Activated CD8-positive, alpha-beta memory T cell treated with anti-CD3 and anti-CD28 coated beads for 36 hours (primary cell): ENCODE measurements around the gene JPH3. TPM values are rescaled to one million over a fixed set of nuclear protein-coding genes. Genes with fewer than 3 reads are reported as not detected.

Experiments used
- CTCF ChIA-PET: fragments of 350-600 bp; sonication (Branson Sonifier 250); formaldehyde crosslinking; loops from one replicate; lab custom pipeline; 2021; ENCODE audit warnings: antibody characterized with exemption; lab: Charles Lee
- POLR2A ChIA-PET: fragments of 350-600 bp; sonication (Branson Sonifier 250); formaldehyde crosslinking; loops from one replicate; lab custom pipeline; 2021; ENCODE audit warnings: antibody characterized with exemption; lab: Charles Lee
- total RNA-seq, 2 experiments: library from RNA; stranded (reverse); gene quantifications; one replicate each; pipeline ENCODE4 v1.2.3, GENCODE V29; 2021

JPH3 gene
- total RNA-seq, 2 experiments from 2014 or later, result not detected

DNA sequence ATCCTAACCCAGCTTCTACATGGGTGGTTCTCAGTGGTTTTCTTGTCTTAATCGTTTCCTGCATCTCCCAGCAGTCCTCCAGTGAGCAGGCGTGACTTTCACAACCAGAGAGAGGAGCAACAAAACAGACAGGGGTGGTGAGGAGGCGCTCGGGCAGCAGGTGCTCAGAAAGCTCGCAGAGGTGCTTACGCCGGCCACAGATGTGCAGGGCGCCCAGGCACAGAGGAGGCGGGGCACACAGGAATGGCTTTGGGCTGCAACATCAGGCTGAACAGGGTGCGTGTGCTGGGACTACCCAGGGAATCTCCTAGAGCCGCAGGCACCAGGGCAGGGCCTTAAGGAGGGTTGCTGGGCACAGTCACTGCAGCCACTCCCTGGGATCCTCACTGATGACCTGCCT is 130.9 kb downstream of the JPH3 start:
- ChIA-PET CTCF (no interaction called here), POLR2A (no interaction called here)

DNA sequence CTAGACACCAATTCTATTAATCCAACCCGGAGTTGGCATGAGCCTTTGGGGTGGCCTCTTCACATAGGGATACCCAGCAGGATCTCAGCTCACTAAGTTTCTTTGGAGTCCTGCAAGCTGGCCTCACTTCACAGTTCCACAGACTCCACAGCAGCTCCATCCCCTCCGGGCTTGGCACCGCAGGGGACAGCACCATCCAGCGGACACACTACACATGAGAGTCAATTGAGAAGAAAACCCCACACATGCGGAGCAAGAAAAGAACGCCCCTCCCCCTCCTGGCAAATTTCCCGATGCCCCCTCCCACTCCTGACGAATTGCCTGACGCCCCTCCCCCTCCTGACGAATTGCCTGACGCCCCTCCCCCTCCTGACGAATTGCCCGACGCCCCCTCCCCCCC is 132.3 kb downstream of the JPH3 start:
- ChIA-PET POLR2A (interaction anchor here (0.6 kb wide), 1 partner anchor 26 kb away, joined by 4 read pairs; no protein-coding TSS in a partner anchor), CTCF (no interaction called here)

DNA sequence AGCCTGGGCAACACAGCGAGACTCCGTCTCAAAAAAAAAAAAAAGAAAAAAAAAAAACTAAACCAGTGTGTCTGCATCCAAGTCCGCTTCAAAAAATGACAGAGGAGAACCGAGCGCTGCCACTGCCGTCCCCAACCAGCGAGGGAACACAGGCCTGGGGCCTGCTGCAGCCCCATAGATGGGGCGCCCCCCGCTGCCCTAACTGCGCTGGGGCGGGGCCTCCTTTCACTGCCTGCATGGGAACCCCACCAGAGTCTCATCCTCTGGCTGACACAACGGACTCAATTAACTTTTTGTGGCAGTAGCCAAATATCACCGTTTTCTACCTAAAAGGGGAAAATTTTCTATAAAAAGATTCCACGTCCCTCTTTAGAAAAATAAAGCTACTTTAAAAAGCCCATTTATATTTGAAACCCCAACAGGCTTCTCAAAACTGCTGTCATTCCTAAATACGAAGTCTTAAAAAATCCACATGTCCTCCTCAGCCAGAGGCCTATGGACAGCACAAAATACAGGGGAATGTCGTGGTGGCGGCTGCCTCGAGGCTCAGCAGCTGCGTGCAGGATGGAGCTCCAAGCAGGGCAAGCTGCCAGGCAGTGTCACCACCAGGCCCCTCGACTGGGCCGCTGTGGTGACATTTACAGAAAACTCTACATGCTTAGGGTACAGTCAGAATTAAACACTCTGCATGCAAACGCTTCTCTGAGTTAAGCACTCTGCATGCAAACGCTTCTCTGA is 133.1 kb downstream of the JPH3 start:
- POLR2A ChIA-PET, result interaction anchor here (0.6 kb wide), 1 partner anchor 26 kb away, joined by 4 read pairs; no protein-coding TSS in a partner anchor
- CTCF ChIA-PET, result no interaction called here

DNA sequence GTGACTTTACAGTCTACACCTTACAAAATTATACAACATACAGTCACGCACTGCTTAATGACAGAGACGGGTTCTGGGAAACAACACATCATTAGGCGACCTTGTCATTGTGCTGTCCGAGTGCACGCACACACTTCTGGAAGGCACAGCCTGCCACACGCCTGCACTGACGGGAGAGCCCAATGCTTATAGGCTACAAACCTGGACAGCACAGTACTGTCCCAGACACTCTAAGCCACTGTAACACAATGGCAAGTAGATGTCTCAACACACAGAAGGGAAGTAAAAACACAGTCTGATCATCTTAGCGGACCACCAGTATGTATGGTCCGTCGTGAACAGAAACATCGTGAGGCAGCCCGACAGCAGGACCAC is 133.7 kb downstream of the JPH3 start:
- ChIA-PET CTCF (no interaction called here), POLR2A (no interaction called here)

DNA sequence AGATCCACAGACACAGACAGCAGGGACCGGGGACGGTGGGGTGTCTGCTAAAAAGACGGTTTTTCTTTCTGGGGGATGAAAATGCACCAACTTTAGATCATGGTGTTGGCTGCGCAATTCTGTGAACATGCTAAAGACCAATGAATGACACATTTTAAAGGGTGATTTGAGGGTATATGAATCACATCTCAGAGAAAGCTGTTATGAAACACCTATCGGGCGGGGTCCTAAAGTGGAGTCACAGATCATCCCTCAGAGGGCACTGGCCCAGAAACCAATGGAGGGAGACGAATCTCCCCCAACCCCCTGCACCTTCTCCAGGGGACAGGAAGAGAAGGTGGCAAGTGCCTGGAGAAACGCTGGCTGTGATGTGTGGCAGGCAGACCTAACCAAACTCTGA is 137.5 kb downstream of the JPH3 start:
- POLR2A ChIA-PET, result no interaction called here
- CTCF ChIA-PET, result no interaction called here

DNA sequence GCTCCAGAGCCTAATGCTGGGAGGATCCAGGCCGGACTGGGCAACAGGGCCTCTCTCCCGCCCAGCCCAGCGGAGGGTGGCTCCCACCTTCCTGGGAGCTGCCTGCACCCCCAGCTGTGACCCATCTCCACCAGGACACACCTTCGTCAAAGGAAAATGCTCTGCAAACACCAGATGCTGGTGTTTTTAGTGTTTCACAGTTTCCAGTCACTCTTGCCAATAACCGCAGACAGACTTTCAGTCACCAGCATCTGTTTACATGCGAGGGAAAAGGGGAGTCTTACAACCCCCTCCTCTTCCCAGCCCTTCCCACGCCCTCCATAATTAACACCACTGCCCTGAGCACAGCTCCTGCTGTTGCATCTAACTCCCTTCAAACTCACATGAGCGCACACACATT is 138.1 kb downstream of the JPH3 start:
- ChIA-PET CTCF (no interaction called here), POLR2A (no interaction called here)

DNA sequence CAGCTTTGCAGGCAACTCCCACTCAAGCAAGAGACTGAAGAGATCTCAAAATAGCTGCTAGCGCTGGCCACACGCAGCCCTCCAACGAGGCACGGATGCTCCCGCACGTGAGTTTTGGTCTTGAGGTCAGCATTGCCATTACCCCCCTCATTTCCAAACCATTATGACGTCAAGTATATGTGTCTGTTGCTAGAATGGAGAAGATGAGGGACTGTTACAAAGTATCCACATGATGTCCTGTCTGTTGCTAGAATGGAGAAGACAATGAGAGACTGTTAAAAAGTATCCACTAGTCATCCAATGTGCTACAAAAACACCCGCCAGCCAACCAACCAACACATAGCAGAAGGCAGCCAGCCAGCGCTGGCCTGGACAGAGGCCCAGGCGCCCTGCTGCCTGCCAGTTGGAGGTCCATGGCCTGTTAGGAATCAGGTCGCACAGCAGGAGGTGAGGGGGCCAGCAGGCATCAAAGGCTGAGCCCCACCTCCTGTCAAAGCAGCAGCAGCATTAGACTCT is 138.7 kb downstream of the JPH3 start:
- CTCF ChIA-PET, result no interaction called here
- POLR2A ChIA-PET, result no interaction called here

DNA sequence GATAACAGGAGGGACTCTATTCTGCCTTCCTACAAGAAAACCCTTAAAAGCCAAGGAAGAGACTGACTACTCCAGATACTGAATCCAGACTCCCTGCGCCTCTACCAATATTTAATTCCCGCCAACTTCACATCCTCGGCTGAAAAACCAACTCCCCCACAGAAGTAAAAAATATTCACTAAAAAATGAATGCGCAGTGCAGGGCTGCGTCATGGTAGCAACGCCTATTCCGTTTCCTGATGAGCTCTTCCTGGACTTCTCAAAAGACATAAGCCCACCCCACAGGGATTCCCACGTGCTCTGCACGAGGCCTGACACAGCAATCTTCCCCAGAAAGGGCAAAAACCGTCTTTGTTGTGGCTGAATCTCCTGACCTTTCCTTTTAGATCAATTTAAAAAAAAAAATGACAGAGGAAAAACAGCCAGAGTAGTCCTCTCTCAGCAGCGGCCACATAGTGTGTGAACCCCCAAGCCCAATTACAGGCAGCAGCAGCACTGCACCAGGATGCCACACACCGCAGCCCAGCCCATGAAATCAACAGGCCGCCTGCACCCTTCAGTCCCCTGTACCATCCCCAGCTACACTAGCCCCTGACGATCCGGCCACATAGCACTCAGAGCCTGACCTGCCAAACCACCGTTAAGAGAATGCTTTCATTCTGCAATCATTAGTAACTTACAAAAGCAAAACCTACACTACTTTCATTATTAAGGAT is 139.6 kb downstream of the JPH3 start:
- POLR2A ChIA-PET, result no interaction called here
- CTCF ChIA-PET, result no interaction called here

DNA sequence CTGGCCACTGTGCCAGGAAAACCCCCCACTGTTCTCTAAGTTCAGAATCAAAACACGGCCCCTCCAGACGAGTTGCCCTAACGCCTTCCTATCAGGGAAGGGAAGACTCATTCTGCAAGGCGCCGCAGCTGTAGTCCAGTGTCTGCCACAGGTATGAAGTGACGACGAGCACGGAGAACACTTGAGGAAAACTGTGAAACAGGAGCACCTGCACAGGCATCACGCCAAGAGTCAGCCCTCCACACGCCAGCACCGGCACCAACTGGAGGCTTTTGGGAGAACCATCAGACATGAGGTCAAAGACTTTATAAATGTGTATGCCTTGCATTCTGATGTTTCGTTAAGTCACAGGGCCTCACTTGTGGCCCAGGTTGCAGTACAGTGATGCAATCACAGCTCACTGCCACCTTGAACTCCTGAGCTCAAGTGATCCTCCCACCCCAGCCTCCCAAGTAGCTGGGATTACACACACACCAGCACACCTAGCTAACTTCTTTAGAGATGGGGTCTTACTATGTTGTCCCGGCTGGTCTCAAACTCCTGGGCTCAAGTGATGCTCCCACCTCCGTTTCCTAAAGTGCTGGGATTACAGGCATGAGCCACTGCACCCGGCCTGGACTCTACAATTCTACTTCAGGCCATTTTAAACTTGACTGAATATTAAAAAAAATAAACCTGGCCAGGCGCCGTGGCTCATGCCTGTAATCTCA is 140.6 kb downstream of the JPH3 start:
- ChIA-PET POLR2A (interaction anchor here (0.6 kb wide), 1 partner anchor 8 kb away, joined by 4 read pairs; no protein-coding TSS in a partner anchor), CTCF (no interaction called here)

DNA sequence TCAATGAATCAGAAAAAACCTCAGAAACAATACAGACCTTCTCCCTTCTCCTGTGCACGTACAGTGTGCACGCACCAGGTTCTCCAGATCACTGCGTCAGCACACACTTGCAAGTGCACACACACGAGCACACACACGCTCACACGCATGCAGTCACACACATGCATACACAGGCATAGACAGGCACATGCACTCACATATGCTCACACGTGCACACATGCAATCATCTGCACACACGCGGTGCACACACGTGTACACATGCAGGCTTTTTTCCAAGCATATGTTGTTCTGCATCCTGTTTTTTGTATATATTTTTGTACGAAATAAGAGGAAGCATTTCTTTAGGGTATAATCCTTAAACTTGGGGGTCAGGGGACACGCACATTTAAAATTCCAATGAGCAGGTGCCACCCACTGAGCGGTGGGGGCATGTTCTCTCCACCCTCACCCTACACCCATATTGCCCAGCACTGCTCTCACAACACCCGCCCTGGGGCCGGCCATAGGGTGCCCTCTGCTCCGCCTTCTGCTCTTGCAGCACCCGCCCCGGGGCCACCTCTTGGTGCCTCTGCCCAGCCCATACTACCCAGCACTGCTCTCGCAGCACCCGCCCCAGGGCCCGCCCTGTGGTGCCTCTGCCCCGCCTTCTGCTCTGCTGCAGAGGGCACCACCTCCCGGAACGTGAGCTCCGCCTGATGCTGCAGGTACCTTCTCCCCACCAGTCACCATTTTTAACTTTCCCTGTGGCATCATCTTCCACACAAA is 142.6 kb downstream of the JPH3 start:
- ChIA-PET POLR2A (interaction anchor here (0.7 kb wide), 1 partner anchor 109 kb away, joined by 8 read pairs; no protein-coding TSS in a partner anchor), CTCF (no interaction called here)

DNA sequence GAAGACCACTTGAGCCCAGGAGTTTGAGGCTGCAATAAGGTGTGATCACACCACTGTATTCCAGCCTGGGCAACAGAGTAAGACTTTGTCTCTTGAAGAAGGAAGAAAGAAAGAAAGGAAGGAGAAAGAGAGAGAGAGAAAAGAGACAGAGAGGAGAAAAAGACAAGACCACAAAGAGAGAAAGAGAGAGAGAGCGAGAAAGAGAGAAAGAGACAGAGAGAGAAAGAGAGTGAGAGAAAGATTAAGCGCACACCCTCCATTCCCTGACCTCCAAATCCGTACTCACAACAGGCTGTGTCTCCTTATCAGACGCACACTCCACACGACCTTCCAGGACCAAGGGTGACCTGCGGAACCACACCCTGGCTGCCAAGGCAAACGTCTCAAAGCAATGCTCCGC is 143.9 kb downstream of the JPH3 start:
- ChIA-PET CTCF (interaction anchor here (0.6 kb wide), 1 partner anchor 14 kb away, joined by 3 read pairs; no protein-coding TSS in a partner anchor), POLR2A (no interaction called here)

Other genes starting within 250 kb of the JPH3 start
- gene FBXO31, start 218.7 kb upstream of the JPH3 start, total RNA-seq, result 10 to 100 TPM; 38.5 to 40.3 TPM
- 10 to 100 TPM; 49.9 to 50.3 TPM for gene MAP1LC3B, start 210.2 kb upstream of the JPH3 start, total RNA-seq
- gene ZCCHC14, start 109.5 kb upstream of the JPH3 start, total RNA-seq, result 1 to 10 TPM; 4.7 to 5.2 TPM
- 10 to 100 TPM; 83.3 to 84.3 TPM for gene KLHDC4, start 163.5 kb downstream of the JPH3 start, total RNA-seq